ENCODE results near the gene CHCHD1. TPM values are rescaled to one million over a fixed set of nuclear protein-coding genes. Genes with fewer than 3 reads are reported as not detected.

The CHCHD1 gene
- total RNA-seq, 1 experiment from 2014 or later, result 36.6 TPM

GRCh38 chr10:73773152-73773879, 8.5 kb upstream of the CHCHD1 start (continued):
- TF ChIP-seq EZH2phosphoT487 (IDR thresholded peaks at IDR 0.05; ENCODE audit: borderline replicate concordance) (no peak), YY1 (IDR thresholded peaks at IDR 0.05; ENCODE audit: extremely low read depth, insufficient replicate concordance, low read depth, low read length) (no peak), ELF1 (IDR thresholded peaks at IDR 0.05; ENCODE audit: borderline replicate concordance, low read depth) (no peak), SRF (IDR thresholded peaks at IDR 0.05; ENCODE audit: low read depth) (no peak), FOSL1 (IDR thresholded peaks at IDR 0.05; ENCODE audit: low read depth) (no peak), REST (IDR thresholded peaks at IDR 0.05; ENCODE audit: low read depth) (no peak)

- Histone ChIP-seq H3K4me1 (ENCODE audit: control insufficient read depth in 1 of 2, insufficient read depth in 2 of 2, low read length in 2 of 2) (peaks cover 9 to 25% of the 10 kb centered on the region in 2 experiments), H3K9ac (ENCODE audit: low read length) (no peak overlapping the region), H3K4me2 (ENCODE audit: low read length) (peak overlapping the region; percentile 77; the same call in 1 of the 2 replicates), H3K36me3 (ENCODE audit: control insufficient read depth in 1 of 2, insufficient read depth in 2 of 2, low read length in 2 of 2) (peaks cover 24 to 31% of the 10 kb centered on the region in 2 experiments), H3K9me3 (ENCODE audit: control insufficient read depth in 1 of 2, insufficient read depth in 1 of 2, low read depth in 1 of 2, low read length in 2 of 2) (no peaks in the 10 kb centered on the region), H2AFZ (ENCODE audit: low read depth, low read length, poor library complexity, severe bottlenecking) (no peak overlapping the region), H3K79me2 (ENCODE audit: insufficient read depth, low read length) (peaks cover 43% of the 10 kb centered on the region), H4K20me1 (ENCODE audit: insufficient read depth) (no peaks in the 10 kb centered on the region), H3K9me2 (ENCODE audit: insufficient read depth) (no peaks in the 10 kb centered on the region), H3K4me3 (replicated peaks in 1 of 2; ENCODE audit: low read depth in 1 of 2, low read length in 2 of 2) (peak overlapping the region; percentile 32 to 83; a peak in 3 of 4 replicates), H3K27me3 (ENCODE audit: insufficient read depth, low read length) (no peaks in the 10 kb centered on the region), H3K27ac (ENCODE audit: low read depth, low read length) (no peak overlapping the region; the same call in 1 of the 2 replicates)
- no peak for DNase-seq (ENCODE audit: low read depth, low spot score)
- CTCF ChIA-PET, result no interaction called here
- intact Hi-C loops (cut with micrococcal nuclease), result loop anchor here (5.0 kb wide), 1 partner anchor 103 kb away; no protein-coding TSS in a partner anchor
- RAD21 ChIA-PET (ENCODE audit: low non-redundant PET in 1 of 2, low total read pairs in 2 of 2, uncharacterized antibody in 2 of 2, unreplicated experiment in 2 of 2), result no interaction called here
- peak; percentile 28 for TF ChIP-seq RAD21 (IDR thresholded peaks at IDR 0.05; ENCODE audit: low read depth)
- TF ChIP-seq EGR1 (IDR thresholded peaks at IDR 0.05; ENCODE audit: low read depth), result no peak
- 0 out of 6 replicates have a peak, but pooled peaks of 1 of the 3 experiments have one; percentile 10 for TF ChIP-seq CTCF (IDR thresholded peaks at IDR 0.05 in 2 of 3, conservative IDR thresholded peaks at IDR 0.05 in 1 of 3; ENCODE audit: borderline replicate concordance in 1 of 3, insufficient read depth in 1 of 3, low read depth in 2 of 3, low read length in 2 of 3)
- POLR2A ChIA-PET, result interaction anchor here (1.3 kb wide), 1 partner anchor 10 kb away, joined by 3 read pairs; no protein-coding TSS in a partner anchor
- no peak for ATAC-seq
- BruUV-seq (replicated peaks), result no TSS peak
Observed at GRCh38 chr10:73774637-73775036, 7.2 kb upstream of the CHCHD1 start.
